Rectal smooth muscle tissue (tissue), 1 donor: Measurements from ENCODE around the gene ATIC.

Source experiments
- H3K27ac ChIP-seq: one replicate; pipeline ENCODE4 v1.7.0; 2013; ENCODE audit warnings: low read depth, low read length, inconsistent platforms
- H3K27me3 ChIP-seq: one replicate; pipeline ENCODE4 v1.7.0; 2013; ENCODE audit warnings: low read length; ENCODE audit not compliant: control insufficient read depth, insufficient read depth
- H3K36me3 ChIP-seq: one replicate; pipeline ENCODE4 v1.7.0; 2013; ENCODE audit warnings: low read length; ENCODE audit not compliant: control insufficient read depth, insufficient read depth
- H3K4me1 ChIP-seq: one replicate; pipeline ENCODE4 v1.7.0; 2013; ENCODE audit warnings: low read length; ENCODE audit not compliant: control insufficient read depth, insufficient read depth
- H3K4me3 ChIP-seq: one replicate; pipeline ENCODE4 v1.7.0; 2013; ENCODE audit warnings: low read length
- H3K9ac ChIP-seq: one replicate; pipeline ENCODE4 v1.7.0; 2013; ENCODE audit warnings: low read length

Gene ATIC

DNA sequence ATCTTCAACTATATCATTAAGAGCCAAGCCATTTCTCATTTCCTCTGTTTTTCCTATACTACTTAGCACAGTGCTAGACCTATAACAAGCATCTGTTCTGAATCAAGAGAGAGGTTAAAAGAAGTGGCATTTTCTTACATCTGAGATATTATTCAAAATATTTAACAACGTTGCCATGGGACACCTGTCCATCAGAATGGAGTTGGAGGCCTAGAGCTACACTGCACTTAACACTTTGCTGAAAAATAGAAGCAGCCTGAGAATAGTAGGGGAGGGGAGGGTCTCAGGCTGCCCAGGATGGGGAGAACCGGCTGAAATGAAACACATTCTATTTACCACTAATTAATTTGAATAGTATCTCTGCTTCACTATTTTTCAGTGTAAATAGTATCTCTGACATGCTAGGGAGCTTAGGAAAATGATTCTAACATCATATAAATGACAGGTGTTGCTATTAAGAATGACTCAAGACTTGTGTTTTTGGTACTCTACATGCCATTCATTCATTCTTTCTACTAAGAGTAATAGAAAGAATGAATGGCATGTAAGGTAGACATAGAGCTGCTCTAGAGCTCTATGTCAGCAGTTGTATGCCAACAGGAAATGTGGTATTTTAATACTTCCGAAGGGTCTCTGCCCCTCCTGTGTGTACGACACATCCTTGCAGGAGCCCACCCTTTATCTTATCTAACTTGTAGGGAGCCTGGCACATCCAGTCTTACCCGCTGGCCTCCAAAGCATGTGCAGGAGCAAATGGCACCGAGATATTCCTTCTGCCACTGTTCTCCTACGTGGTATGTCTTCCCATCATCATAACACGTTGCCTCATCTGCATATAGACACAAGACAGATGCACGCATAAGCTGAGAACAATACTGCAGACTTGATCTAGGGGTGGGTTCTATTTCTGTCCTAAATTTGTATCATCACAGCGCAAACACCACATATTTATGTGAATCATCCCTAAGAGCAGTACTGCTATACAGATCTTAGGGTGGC is 52.6 kb downstream of the ATIC start:
- Histone ChIP-seq H3K27me3 (no peaks in the 10 kb centered on the region), H3K36me3 (peaks cover 33% of the 10 kb centered on the region), H3K9ac (no peak overlapping the region), H3K27ac (no peak overlapping the region), H3K4me1 (no peaks in the 10 kb centered on the region), H3K4me3 (no peak overlapping the region)

DNA sequence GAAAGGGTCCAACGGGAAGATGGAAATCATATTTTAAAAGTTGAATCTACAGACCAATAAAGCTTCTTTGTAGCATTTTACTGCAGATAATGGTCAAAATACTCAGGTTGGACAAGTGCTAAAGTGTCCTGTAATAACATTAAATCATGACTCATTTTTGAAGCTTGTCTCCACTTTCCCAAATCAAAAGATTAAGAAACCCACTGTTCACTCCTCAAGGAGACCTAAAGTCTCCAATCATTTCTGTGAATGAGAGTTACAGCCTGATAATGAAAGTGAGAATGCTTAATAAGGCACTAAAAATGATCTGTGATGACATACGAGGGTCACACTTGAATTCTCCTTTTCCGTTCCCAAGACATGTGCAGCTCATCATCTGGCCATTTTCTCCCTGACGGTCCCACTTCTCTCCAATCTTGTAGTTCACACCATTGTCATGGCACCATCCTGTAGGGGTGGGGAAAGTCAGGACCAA is 53.4 kb downstream of the ATIC start:
- Histone ChIP-seq H3K4me1 (no peaks in the 10 kb centered on the region), H3K4me3 (no peak overlapping the region), H3K27ac (no peak overlapping the region), H3K27me3 (no peaks in the 10 kb centered on the region), H3K36me3 (peaks cover 38% of the 10 kb centered on the region), H3K9ac (no peak overlapping the region)

GRCh38 chr2:215366440-215367032 is 54.7 kb downstream of the ATIC start:
- Histone ChIP-seq H3K4me1 (no peaks in the 10 kb centered on the region), H3K9ac (no peak overlapping the region), H3K4me3 (no peak overlapping the region), H3K27me3 (no peaks in the 10 kb centered on the region), H3K27ac (no peak overlapping the region), H3K36me3 (peaks cover 43% of the 10 kb centered on the region)

DNA sequence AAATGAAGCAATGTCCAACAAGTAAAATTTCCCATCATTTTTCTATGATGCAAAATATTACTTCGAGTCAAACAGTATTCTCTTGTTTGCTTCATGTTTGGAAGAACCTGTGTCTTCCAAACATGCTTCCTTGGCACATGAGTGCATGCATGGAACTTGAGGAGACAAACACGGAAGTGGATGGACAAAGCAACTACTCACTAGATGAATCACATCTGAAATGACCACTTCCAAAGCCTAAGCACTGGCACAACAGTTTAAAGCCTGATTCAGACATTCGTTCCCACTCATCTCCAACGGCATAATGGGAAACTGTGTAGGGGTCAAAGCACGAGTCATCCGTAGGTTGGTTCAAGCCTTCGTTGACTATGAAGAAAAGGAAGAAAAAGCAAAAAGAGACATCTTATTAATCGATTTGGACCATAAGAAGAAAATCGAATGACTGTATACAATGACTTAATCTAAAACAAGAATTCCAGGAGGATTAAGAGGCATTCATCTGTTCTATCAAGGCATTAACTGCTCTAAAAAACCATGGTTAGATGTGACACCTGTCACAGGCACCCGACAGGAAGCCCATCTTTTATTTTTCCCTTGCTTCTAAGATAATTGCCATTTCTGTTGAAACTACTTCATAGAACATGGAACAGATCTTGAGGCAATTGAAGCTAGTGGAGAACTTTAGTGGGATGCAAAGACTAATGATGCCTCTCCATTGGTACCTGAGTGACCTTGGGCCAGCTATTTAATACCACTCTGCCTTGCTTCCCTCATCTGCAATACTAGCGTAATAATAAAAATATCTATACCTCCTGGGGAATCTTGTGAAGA is 56.0 kb downstream of the ATIC start:
- Histone ChIP-seq H3K4me1 (no peaks in the 10 kb centered on the region), H3K27me3 (no peaks in the 10 kb centered on the region), H3K4me3 (no peak overlapping the region), H3K27ac (no peak overlapping the region), H3K9ac (no peak overlapping the region), H3K36me3 (peaks cover 37% of the 10 kb centered on the region)

GRCh38 chr2:215368493-215368809 is 56.6 kb downstream of the ATIC start:
- peaks cover 35% of the 10 kb centered on the region for H3K36me3 ChIP-seq
- no peaks in the 10 kb centered on the region for H3K4me1 ChIP-seq
- H3K4me3 ChIP-seq: no peak overlapping the region
- no peaks in the 10 kb centered on the region for H3K27me3 ChIP-seq
- H3K27ac ChIP-seq: no peak overlapping the region
- no peak overlapping the region for H3K9ac ChIP-seq

DNA sequence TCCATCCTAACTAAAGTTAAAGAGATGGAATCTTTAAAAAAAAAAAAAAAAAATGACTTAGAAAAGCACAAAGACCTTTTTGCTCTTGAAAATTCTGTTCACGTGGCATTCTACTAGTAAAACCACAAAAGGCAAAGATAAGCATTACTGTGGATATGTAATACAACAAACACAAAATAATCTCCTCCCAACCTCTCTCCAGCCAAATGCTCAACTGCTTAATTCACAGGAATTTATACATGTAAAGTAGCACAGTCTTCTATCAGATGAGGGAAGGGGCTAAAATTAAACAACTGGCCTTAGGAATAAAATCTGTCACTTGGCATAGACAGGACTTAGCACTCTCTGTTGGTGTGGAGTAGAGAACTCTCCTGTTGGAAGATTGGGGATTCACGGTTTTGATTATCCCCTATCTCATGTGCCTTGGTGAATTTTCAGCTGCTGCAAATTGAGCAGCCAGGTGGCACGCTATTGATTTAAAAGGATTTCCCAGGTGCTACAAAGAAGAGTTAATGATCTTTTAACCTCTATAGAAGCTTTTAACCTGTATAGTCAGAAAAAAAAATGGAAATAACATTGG is 57.4 kb downstream of the ATIC start:
- no peak overlapping the region for H3K27ac ChIP-seq
- H3K36me3 ChIP-seq: peaks cover 31% of the 10 kb centered on the region
- no peak overlapping the region for H3K4me3 ChIP-seq
- H3K4me1 ChIP-seq: no peaks in the 10 kb centered on the region
- H3K27me3 ChIP-seq: no peaks in the 10 kb centered on the region
- H3K9ac ChIP-seq: no peak overlapping the region

DNA sequence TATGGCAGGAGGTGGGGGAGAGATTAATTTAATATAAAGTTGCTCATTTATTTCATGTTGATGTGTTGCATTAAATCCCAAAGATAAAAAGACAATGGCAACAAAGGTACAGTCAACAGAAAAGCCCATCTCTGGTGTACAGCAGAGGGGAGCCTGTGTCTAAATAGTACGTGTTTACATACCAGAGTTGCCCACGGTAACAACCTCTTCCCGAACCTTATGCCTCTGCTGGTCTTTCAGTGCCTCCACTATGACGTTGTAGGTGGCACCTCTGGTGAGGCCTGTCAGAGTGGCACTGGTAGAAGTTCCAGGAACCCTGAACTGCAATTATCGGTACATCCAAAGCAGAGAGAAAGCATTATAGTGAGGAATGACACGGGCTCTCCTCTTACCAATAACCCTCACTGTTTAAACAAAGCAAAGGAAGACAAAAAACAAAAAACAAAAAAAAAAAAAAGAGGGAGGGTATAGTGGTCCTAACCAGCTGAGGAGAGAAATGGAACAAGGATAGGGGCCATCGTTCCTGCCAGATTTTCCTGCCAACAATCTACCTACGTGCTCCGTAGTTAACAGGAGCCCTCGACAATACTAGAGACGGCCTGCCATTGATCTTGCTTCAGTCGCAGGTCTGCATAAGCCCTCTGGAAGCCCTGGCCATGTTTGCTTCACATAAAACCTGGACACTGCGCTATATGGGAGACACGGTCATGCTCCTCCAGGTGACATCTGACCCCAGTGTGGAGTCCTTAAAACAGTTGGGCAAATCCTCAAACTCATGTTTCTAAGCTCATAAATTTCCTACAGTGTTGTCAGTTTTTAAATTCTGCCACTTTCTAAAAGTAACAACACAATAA is 58.5 kb downstream of the ATIC start:
- no peak overlapping the region for H3K9ac ChIP-seq
- H3K36me3 ChIP-seq: peaks cover 34% of the 10 kb centered on the region
- H3K4me3 ChIP-seq: no peak overlapping the region
- H3K27me3 ChIP-seq: no peaks in the 10 kb centered on the region
- H3K27ac ChIP-seq: peak overlapping the region; percentile 33
- no peaks in the 10 kb centered on the region for H3K4me1 ChIP-seq

DNA sequence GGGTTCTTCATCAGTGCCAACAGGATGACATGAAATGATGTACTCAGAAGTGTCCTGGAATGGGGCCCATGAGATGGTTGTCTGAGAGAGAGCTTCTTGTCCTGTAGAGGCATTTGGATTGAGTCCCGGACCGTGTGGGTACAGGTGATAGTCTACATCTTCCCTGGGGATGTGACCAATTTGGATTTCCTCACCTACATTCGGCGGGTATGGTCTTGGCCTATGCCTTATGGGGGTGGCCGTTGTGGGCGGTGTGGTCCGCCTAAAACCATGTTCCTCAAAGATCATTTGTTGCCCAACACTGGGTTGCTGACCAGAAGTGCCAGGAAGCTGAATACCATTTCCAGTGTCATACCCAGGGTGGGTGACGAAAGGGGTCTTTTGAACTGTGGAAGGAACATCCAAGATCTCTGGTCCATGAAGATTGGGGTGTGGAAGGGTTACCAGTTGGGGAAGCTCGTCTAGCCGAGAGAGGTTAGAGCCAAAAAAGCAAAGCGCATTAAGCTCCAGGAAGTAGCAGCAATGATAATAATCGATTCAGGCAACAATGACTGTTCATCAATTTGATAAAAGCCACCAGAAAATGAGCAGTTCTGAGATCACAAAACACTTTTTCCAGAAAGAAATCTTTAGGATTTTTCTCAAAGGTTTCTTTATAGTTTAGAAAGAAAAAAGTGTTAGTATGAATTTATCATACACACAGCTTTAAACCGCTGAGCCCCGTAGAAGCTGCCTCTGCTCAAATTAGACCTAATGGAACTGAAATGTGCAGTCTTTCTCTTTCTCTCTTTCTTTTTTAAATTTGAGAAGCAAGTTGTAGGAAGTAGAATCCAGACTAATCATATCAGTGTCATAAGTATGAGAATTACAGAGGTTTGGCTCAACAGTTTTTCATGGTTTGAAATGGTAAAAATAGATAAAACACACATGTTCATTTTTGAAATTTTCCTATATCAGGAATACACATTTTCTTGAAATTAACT is 60.3 kb downstream of the ATIC start:
- Histone ChIP-seq H3K27ac (no peak overlapping the region), H3K9ac (no peak overlapping the region), H3K27me3 (no peaks in the 10 kb centered on the region), H3K36me3 (peaks cover 37% of the 10 kb centered on the region), H3K4me3 (no peak overlapping the region), H3K4me1 (no peaks in the 10 kb centered on the region)

- no peak overlapping the region for H3K4me3 ChIP-seq
- no peaks in the 10 kb centered on the region for H3K4me1 ChIP-seq
- no peaks in the 10 kb centered on the region for H3K27me3 ChIP-seq
- H3K36me3 ChIP-seq: peaks cover 41% of the 10 kb centered on the region
- no peak overlapping the region for H3K27ac ChIP-seq
- no peak overlapping the region for H3K9ac ChIP-seq
Measured at GRCh38 chr2:215372968-215373649, 61.2 kb downstream of the ATIC start.

DNA sequence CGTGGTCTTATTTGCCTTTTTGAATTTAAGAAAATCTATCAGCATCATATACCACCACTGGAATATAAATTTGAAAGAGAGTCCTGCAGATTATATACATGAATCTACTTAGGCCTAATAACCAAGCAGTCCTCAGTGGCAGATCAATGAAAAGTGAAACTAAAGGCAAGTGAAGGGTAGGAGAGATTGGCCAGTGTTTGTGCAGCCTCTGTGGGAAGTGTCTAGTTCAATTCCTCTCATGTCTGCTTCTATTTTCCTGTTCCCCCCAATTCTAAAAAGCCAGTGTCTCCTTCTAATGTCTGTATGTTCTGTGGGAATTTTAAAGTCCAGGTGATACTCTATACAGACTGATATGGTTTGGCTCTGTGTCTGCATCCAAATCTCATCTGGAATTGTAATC is 62.1 kb downstream of the ATIC start:
- Histone ChIP-seq H3K27me3 (no peaks in the 10 kb centered on the region), H3K36me3 (peaks cover 41% of the 10 kb centered on the region), H3K27ac (no peak overlapping the region), H3K9ac (no peak overlapping the region), H3K4me1 (no peaks in the 10 kb centered on the region), H3K4me3 (no peak overlapping the region)
